HG03558 (cell line): ENCODE measurements around the gene ANXA2.
"Not testable (repeated sequence)": the region's sequence is repeated elsewhere in the genome, so short reads cannot be mapped to it uniquely, and the experiment has no call there.

Experiments
- ATAC-seq: cut with Tn5 transposase; IDR thresholded peaks from one replicate; pipeline ENCODE4 v1.9.1; 2021; ENCODE audit warnings: moderate number of reproducible peaks; ENCODE audit not compliant: unreplicated experiment; ENCODE audit errors: extremely low read depth

Gene ANXA2

DNA sequence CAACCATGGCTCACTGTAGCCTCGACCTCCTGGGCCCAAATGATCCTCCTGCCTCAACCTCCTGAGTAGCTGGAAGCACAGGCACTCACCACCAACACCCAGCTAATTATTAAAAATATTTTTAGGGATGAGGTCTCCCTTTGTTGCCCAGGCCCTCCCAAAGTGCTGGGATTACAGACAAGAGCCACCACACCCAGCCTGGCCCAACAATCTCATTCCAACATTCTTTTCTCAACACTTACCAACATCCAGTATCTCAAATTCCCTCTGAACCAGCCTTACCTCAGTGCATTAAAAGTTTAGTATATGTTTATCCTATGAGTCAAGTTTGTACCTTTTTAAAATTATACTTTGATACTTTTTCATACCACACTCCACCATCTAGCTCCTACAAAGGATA is 25.0 kb downstream of the ANXA2 start:
- no peak for ATAC-seq

DNA sequence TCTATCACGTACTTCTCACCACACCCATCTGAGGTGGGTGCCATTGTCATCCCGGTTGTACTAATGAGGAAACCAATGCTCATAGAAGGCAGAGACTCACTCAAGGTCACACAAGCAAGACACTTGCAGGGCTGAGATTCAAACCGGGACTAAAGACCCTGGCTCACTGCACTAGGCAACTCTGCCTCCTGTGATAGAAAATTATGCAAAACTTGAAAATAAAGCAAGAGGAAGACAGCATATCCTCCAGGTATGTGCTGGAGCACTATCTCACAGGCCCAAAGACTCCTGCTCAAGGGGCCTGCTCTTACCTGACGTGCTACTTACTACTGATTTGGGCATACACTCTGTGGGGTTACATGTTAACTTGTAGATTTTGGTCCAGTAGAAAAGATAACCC is 25.6 kb downstream of the ANXA2 start:
- no peak for ATAC-seq

DNA sequence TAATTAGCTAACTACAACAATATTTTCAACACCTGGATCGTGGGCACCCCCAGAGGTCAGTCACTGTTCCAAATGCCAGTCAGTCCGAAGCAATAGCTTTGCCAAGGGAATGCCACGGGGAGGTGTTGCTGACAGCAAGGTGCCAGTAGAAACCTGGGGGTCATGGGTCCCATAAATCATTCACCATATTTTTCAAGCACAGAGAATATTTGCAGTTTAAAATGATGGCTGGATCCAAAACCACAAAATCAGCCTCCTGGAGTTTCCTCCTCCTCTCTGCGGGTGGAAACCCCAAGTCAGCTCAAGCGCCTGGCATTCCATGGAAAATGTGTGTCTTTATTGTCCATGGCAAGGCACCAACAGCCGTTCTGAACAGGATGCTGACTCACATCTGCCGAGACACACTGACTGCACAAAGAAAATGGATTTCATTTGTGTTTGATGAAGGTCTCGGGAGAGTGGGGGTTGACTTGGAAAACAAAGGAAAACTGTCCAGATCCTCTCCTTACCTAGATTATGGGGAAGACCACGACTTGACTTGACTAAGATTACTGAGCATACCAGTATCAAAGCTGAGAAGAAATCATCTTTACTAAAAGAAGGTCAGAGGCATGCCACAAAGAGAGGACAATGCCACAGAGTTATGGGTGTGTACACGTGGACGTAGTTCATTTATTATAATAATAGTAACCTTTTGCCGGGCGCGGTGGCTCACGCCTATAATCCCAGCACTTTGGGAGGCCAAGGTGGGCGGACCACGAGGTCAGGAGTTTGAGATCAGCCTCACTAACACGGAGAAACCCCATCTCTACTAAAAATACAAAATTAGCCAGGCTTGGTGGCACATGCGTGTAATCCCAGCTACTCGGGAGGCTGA is 26.4 kb downstream of the ANXA2 start:
- ATAC-seq, result no peak

- no peak for ATAC-seq
These were observed 27.0 kb downstream of the ANXA2 start for GRCh38 chr15:60370869-60371136.

- no peak for ATAC-seq
These were observed 27.5 kb downstream of the ANXA2 start for GRCh38 chr15:60370105-60370868.

DNA sequence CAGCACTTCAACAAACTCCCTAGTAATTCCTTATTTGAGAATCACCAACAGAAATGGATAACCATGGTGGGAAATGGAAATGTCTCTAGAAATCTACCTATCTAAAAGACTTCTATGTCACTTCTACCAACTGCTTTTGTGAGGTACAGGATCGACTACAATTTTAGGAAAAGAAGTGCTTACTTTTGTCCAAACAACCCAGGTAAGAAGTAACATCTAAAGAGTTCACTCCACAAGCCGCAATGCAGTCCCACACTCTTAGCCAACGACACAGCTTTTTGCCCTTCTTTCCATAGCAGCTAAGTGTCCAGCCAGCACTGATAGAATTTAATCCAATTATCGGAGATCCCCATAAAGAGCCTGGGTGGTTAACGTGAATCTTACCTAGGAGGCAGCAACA is 28.1 kb downstream of the ANXA2 start:
- no peak for ATAC-seq

DNA sequence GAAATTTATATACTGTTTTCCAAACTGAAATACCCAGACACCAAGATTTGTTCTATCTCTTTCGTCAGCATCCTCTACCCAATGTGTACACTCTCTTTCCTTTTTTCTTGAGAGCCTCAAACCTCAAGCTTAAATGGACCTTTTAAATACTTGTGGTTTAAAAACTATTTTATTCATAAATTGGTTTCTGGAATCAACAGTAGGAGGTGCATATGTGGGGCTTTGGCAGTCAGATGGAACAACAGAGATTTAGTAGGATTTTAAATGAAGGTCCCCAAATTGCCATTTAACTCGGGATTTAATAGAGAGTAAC is 33.2 kb downstream of the ANXA2 start:
- no peak for ATAC-seq

GRCh38 chr15:60363903-60364611 is 33.7 kb downstream of the ANXA2 start:
- ATAC-seq, result no peak

DNA sequence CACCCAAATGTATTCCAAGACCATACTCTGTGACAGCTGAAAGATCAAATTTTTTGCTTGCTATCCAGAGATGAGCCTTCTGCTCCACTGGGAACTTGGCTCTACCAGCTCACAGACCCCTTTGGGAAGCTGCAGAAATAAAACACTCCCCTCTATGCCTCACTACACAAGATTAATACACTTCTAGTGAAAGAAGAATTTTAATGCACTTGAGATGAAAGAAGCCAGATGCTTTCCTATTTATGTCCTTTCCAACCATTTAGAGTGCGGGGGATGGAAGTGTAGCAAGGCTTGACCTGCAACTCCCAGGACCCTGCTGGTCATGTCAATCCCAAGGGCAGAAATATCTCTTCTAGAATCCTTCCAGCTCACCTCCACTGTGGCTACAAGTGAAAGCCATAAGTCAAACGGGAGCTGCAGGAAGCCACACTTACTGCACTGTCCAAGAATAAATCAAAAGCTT is 34.7 kb downstream of the ANXA2 start:
- no peak for ATAC-seq

DNA sequence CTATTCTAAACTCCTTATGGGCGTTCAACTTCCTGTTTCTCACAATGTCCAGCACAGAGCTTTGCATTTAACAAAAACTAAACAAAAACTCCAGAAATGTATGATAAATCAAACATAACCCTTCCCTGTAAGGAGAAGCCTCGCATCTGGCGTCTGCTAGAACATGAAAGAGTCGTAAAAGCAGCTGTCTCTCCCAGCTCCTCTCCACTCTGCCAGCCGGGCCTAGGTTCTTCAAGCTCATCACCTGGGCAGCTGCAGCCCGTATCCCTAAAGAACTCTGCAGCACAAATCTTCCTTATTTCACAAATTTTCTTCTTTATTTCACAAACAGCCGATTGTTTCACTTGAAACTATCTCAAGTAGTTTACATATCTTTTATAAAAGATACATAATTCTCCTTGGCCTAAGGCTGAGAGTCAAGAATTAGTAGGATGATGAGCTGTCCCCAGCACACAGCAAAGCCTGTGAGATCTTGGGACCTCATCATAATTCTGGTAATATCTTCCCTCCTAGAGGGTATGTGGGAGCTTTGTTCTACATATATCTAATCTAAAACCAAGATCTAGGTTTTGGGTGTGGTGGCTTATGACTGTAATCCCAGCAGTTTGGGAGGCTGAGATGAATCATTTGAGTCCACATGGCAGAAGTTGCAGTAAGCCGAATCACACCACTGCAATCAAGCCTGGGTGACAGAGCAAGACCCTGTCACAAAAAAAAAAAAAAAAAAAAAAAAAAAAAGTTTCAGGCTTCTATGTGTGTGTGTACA is 35.3 kb downstream of the ANXA2 start:
- ATAC-seq, result no peak

- not testable (repeated sequence) for ATAC-seq
These were observed 38.0 kb downstream of the ANXA2 start for GRCh38 chr15:60359738-60360137.

GRCh38 chr15:60358935-60359682 is 38.7 kb downstream of the ANXA2 start:
- ATAC-seq, result no peak

- ATAC-seq, result no peak
These were observed 41.0 kb downstream of the ANXA2 start for GRCh38 chr15:60356832-60357231.

- ATAC-seq, result no peak
These were observed 42.5 kb downstream of the ANXA2 start for GRCh38 chr15:60355148-60355857.

DNA sequence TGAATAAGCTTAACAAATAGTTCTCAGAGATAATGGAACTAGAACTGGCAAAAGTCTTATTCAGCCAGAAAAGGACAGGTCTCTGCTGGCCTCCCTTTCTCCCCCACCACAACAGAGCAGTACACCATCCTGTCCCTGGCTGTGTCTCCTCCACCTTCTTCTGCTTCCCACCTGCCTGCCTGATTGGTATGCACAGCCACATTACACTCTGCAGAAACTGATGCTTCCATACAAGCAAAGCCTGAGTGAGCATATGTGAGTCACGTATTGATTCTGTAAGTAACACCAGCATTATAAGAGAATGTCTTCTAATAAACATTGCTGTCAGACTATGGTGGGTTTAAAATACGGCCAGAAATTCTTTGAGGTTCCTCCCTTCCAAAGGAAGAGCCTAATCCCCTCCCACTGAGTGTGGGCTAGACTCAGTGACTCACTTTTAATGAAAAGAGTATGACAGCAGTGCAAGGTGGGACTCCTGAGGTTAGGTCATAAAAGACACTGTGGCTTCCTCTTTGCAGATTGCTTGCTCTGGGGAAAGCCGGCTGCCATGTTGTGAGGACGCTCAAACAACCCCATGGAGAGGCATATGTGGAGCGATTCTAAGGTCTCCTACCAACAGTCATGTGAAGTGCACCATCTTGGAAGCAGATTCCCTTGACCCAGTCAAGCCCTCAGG is 44.4 kb downstream of the ANXA2 start:
- ATAC-seq, result no peak

- no peak for ATAC-seq
These were observed 45.3 kb downstream of the ANXA2 start for GRCh38 chr15:60352525-60352924.

DNA sequence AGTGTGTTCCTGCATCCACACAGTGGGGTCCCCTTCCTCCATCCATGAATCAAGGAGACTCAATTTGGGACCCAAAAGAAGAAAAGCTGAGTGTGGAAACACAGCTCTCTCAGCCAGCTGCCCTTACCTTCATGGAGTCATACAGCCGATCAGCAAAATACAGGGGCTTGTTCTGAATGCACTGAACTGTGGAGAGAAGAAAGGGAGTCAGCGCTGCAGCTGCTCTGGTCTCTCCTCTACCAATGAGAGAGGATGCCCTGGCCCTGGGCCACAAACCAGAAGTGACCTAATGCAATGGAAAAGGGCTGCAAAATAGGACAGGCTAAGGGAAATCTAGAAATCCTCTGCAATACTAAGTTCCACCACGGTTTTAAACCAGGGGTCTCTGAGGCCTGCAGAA is 46.7 kb downstream of the ANXA2 start:
- ATAC-seq, result no peak

DNA sequence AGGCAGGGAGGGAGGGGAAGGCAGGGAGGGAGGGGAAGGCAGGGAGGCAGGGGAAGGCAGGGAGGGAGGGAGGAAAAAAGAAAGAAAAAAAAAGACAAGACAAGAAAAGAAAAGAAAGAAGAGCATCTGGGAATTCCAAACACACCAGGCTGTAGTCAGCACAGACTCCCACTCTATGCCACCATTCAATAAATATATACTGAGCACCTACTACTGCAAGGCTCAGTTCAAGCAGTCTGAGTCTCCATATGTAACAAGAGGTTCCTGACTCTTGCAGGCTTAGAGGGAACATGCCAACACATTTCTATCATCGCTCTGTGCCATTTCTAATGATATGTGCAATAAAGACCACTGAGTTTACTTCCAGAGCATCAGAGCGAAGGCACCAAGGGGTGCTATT is 47.7 kb downstream of the ANXA2 start:
- no peak for ATAC-seq

GRCh38 chr15:60349589-60349988 is 48.2 kb downstream of the ANXA2 start:
- ATAC-seq, result no peak
